HL-60/S4 treated with phorbol 12-myristate 13-acetate at 8.2 ng/mL for 4 days and 3 days (cell line): ENCODE measurements around the gene TACR2.

Source experiments
- in situ Hi-C: fragments of 300-500 bp; cut with MboI; formaldehyde crosslinking; loops from 2 replicates; pipeline ENCODE4 v1.15.0; 2022; ENCODE audit warnings: low sequenced_read_pairs

The TACR2 gene

GRCh38 chr10:69353977-69354635 is 62.6 kb downstream of the TACR2 start:
- in situ Hi-C loops = no loop called here
